GM06990 (cell line): ENCODE results near the gene NACA2.
A peak's percentile ranks its signal among the peaks of the same experiment; 100 is the strongest.

Experiments
- DNase-seq: peaks from one replicate; pipeline ENCODE4 v3.0.0-alpha.2; 2011; ENCODE audit not compliant: insufficient read length; ENCODE audit errors: extremely low read depth
- H3K27me3 ChIP-seq: replicated peaks from 2 replicates; pipeline ENCODE4 v1.6.0; 2011; ENCODE audit warnings: low read length; ENCODE audit not compliant: control insufficient read depth, insufficient read depth
- H3K36me3 ChIP-seq: 2 replicates; pipeline ENCODE4 v1.5.1; 2011; ENCODE audit warnings: low read length; ENCODE audit not compliant: control insufficient read depth, insufficient read depth
- H3K4me3 ChIP-seq: replicated peaks from 2 replicates; pipeline ENCODE4 v1.5.1; 2011; ENCODE audit warnings: low read depth, mild to moderate bottlenecking, control low read depth, low read length
- TF ChIP-seq, protein P1 (sequence below): IDR thresholded peaks from 2 replicates; pipeline ENCODE4 v1.5.1; 2011; ENCODE audit warnings: low read length, control low read depth, mild to moderate bottlenecking, inconsistent platforms; ENCODE audit not compliant: insufficient read depth, poor library complexity, severe bottlenecking

NACA2 gene

GRCh38 chr17:61551255-61551742 lies 39.7 kb downstream of the NACA2 start:
- DNase-seq = no peak
- TF ChIP-seq, protein P1, sequence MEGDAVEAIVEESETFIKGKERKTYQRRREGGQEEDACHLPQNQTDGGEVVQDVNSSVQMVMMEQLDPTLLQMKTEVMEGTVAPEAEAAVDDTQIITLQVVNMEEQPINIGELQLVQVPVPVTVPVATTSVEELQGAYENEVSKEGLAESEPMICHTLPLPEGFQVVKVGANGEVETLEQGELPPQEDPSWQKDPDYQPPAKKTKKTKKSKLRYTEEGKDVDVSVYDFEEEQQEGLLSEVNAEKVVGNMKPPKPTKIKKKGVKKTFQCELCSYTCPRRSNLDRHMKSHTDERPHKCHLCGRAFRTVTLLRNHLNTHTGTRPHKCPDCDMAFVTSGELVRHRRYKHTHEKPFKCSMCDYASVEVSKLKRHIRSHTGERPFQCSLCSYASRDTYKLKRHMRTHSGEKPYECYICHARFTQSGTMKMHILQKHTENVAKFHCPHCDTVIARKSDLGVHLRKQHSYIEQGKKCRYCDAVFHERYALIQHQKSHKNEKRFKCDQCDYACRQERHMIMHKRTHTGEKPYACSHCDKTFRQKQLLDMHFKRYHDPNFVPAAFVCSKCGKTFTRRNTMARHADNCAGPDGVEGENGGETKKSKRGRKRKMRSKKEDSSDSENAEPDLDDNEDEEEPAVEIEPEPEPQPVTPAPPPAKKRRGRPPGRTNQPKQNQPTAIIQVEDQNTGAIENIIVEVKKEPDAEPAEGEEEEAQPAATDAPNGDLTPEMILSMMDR = peak; percentile 56
- H3K27me3 ChIP-seq = no peaks in the 10 kb centered on the region
- no peaks in the 10 kb centered on the region for H3K36me3 ChIP-seq
- no peak overlapping the region for H3K4me3 ChIP-seq

DNA sequence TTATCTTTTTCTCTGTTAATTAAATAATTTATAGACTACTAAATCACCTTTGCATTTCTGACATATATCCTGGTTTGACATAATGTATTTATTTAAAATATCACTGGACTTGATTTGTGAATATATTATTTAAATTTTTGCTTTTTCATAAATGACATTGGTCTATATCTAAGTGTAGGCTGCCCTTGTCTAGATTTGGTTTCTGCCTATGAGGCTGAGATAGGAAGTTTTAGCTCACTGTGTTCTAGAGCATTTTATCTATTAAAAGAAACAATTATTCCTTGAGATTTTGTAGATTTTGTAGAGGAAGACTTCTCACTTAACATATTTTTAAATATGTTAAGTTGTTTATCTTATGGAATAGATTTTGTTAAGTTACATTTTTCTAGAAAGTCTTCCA lies 43.9 kb downstream of the NACA2 start:
- Histone ChIP-seq H3K27me3 (no peaks in the 10 kb centered on the region), H3K36me3 (no peaks in the 10 kb centered on the region), H3K4me3 (no peak overlapping the region)
- TF ChIP-seq, protein P1 = no peak
- no peak for DNase-seq

DNA sequence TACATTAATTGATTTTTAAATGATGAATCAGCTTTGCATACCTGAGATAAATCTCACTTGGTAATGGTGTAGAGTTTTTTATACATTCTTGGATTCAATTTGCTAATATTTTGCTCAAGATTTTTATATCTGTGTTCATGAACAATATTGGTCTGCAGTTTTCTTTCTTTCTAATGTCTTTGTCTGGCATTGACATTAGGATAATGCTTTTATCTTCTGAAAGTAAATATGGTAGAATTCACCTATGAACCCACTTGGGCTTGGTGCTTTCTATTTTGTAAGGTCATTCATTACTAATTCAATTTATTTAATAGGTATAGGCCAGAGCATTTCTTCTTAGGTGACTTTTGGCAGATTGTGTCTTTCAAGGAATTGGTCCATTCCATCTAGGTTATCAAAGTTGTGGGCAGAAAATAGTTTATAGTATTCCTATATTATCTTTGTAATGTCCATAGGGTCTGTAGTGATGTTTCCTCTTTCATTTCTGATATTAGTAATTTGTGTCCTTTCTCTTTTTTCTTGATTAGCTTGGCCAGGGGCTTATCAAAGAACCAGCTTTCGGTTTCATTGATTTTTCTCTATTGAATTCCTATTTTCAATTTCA lies 45.6 kb downstream of the NACA2 start:
- no peak for DNase-seq
- TF ChIP-seq, protein P1 = no peak
- Histone ChIP-seq H3K27me3 (no peaks in the 10 kb centered on the region), H3K36me3 (no peaks in the 10 kb centered on the region), H3K4me3 (no peak overlapping the region)

DNA sequence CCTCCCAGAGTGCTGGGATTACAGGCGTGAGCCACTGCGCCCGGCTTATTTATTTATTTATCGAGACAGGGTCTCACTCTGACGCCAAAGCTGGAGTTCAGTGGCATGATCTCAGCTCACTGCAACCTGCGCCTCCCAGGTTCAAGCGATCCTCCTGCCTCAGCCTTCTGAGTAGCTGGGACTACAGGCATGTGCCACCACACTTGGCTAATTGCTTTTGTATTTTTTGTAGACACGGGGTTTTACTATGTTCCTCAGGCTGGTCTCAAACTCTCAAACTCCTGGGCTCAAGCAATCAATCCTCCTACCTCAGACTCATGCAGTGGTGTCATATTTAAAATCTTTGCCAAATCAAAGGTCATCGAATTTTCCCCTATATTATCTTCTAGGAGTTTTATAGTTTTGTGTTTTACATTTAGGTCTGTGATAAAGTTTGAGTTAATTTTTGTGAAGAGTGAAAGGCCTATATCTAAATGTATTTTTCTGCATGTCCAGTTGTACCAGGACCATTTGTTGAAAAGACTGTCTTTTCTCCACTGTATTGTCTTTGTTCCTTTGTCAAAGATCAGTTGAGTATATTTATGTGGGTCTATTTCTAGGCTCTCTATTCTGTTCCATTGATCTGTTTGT lies 47.1 kb downstream of the NACA2 start:
- Histone ChIP-seq H3K36me3 (no peaks in the 10 kb centered on the region), H3K4me3 (no peak overlapping the region), H3K27me3 (no peaks in the 10 kb centered on the region)
- DNase-seq = no peak
- TF ChIP-seq, protein P1 = no peak

DNA sequence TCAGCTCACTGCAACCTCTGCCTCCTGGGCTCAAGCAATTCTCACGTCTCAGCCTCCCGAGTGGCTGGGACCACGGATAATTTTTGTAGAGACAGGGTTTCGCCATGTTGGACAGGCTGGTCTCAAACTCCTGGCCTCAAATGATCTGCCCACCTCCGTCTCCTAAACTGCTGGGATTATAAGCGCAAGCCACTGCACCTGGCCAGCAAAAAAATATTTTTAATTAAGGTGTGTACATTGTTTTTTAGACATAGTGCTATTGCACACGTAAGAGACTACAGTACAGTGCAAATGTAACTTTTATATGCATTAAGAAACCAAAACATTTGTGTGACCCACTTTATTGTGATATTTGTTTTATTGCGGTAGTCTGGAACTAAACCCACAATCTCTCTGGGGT lies 49.0 kb downstream of the NACA2 start:
- H3K4me3 ChIP-seq = no peak overlapping the region
- no peaks in the 10 kb centered on the region for H3K36me3 ChIP-seq
- DNase-seq = no peak
- TF ChIP-seq, protein P1 = no peak
- H3K27me3 ChIP-seq = no peaks in the 10 kb centered on the region
